GM21717 (cell line): Measurements from ENCODE around the gene PCDHGB3.

Experiments used
- ATAC-seq: cut with Tn5 transposase; IDR thresholded peaks from one replicate; pipeline ENCODE4 v1.9.1; 2021; ENCODE audit warnings: mild to moderate bottlenecking, moderate library complexity; ENCODE audit not compliant: unreplicated experiment

The PCDHGB3 gene

GRCh38 chr5:141417494-141418172 lies 47.6 kb downstream of the PCDHGB3 start, which contains the start of gene PCDHGB7:
PCDHGB7 (plus strand) TSS chr5:141417677; CDS start chr5:141417860, 183 bp downstream.
- peak; percentile 70 for ATAC-seq

DNA sequence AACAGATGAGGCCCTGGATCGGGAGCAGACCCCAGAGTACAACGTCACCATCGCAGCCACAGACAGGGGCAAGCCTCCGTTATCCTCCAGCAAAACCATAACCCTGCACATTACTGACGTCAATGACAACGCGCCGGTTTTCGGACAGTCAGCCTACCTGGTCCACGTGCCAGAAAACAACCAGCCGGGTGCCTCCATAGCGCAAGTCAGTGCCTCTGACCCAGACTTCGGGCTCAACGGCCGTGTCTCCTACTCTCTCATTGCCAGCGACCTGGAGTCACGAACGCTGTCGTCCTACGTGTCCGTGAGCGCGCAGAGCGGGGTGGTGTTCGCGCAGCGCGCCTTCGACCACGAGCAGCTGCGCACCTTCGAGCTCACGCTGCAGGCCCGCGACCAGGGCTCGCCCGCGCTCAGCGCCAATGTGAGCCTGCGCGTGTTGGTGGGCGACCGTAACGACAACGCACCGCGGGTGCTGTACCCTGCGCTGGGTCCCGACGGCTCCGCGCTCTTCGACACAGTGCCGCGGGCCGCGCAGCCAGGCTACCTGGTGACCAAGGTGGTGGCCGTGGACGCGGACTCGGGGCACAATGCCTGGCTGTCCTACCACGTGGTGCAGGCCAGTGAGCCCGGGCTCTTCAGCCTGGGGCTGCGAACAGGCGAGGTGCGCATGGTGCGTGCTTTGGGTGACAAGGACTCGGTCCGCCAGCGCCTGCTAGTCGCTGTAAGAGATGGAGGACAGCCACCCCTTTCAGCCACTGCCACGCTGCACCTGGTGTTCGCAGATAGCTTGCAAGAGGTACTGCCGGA lies 49.2 kb downstream of the PCDHGB3 start:
- ATAC-seq, result no peak

DNA sequence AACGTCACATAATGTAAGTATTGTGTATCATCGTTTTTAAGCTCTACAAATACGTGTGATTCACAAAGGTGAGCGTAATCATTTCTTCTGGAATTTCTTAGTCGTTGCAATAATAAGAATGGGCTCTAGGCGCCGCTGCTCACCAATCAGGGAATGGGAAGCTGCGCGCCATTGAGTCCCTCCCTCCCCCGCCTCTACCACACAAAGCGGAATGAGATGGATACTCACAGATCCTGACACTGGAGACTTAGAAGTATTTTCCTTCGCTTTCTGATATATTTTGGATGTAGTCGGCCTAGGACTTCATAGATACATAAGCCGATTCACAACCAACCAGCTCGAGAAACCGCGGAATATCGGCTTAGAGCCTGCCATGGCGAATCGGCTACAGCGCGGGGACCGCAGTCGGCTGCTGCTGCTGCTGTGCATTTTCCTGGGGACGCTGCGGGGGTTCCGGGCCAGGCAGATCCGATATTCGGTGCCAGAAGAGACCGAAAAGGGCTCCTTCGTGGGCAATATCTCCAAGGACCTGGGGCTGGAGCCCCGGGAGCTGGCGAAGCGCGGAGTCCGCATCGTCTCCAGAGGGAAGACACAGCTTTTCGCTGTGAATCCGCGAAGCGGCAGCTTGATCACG lies 50.9 kb downstream of the PCDHGB3 start, which contains the start of gene PCDHGA11:
TSS of gene PCDHGA11 (plus strand) at position 197 of the 634 bp plus-strand sequence. CDS start at position 374, 177 bp downstream.
- peak; percentile 76 for ATAC-seq

GRCh38 chr5:141421489-141421855 lies 51.4 kb downstream of the PCDHGB3 start:
- no peak for ATAC-seq
